IPS-NIHi11 (cell line): ENCODE measurements around the gene ERLEC1.
"Not testable (repeated sequence)": the region's sequence is repeated elsewhere in the genome, so short reads cannot be mapped to it uniquely, and the experiment has no call there.

Experiments
- DNase-seq: peaks from one replicate; pipeline ENCODE4 v3.0.0; 2012; ENCODE audit warnings: mixed read lengths, low spot score

The ERLEC1 gene

GRCh38 chr2:53786705-53787613 lies at the start of gene ERLEC1, which contains the start of gene ASB3:
TSS of gene ERLEC1 (plus strand) at chr2:53787044. CDS start at chr2:53787211, 167 bp downstream.
TSS of gene ASB3 (minus strand) at chr2:53786953. CDS start at chr2:53765572, 21,381 bp downstream.
- peak; percentile 92 for DNase-seq

- no peak for DNase-seq
Observed at GRCh38 chr2:53737091-53737490, 49.8 kb upstream of the ERLEC1 start.

- no peak for DNase-seq
Observed at GRCh38 chr2:53739032-53739431, 47.8 kb upstream of the ERLEC1 start.

GRCh38 chr2:53740170-53740569 lies 46.7 kb upstream of the ERLEC1 start:
- DNase-seq, result no peak

DNA sequence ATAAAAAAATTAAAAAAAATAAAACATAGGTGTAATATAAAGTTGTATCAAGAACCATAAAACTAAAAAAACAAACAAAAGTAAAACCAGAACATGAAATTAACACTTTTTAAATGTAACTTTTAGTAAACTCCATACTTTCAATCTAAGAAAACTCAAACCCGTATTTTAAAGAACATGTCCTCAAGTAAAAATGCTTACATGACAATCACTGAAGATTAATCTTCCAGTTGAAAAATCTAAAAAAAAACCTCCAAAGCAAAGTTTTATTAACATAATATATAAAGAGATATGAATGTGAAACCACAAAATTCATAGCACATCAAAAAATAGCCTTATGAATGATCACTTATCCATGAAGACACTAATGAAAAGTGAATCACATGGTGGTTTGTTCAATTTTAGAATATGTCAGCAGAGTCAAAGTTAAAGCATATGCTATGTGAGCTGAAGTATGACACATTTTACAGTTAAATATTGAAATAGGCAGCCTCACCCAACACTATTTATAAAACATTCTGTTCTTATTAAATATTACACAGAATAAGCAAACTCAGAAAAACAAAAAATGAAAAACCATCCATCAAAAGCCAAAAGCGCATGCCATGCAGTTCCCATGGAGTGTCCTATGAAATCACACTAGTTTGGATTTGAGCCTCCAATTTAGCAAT lies 42.3 kb upstream of the ERLEC1 start:
- DNase-seq, result no peak

- DNase-seq, result no peak
Observed at GRCh38 chr2:53750041-53750768, 36.6 kb upstream of the ERLEC1 start.

DNA sequence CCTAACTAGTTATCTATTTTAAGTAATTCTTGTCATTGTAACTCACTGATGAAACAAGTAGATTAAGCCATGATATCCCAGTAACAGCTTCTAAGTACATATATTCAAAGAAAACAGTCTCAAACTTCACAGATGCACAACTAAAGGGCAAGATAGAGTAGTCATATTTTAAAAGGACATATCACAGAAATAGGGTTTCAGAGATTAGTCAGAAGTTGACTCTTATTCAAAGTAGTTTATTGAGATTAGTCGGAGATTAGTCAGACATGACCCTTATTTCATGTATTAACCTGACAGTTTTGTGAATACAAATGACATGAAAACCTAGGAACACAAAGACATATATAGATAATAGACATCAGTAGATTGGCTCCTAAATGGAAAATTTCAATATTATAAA lies 35.1 kb upstream of the ERLEC1 start:
- no peak for DNase-seq

DNA sequence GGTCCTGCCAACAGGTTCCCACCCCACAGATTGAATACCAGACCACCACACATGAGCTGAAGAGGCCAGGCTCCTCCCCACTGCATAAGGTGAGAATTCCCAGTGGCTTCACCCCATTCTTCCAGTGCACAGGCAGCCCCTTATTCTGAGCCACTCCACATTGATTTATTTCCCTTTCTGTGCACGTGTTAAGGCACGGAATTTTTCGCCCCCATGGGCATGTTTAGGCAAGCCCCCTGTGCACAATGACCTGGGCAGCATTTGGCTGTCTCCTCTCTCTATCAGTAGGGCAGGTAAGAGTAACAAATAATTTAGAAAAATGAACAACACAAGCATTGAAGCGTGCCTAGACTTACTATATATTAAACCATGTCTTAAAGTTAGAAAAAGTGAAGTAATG lies 34.5 kb upstream of the ERLEC1 start:
- DNase-seq, result no peak

GRCh38 chr2:53753041-53753440 lies 33.8 kb upstream of the ERLEC1 start:
- no peak for DNase-seq

DNA sequence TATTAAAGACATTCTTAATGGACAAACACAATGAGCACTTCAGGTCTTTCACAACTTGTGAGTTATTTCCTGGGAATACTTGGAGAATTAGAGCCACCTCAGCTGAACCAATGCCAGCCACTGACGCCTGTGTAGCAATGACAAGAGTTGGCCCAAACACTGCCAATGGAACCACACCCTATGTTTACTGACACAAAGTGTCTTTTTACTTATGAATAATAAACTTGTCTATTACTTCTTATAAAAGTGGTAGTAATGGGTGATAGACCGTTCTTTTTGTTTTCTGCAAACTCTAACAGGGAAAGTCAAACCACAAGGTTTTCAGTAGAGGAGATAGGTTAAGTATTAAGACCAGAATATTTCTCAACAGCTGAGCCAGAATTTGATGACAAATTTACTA lies 31.7 kb upstream of the ERLEC1 start:
- DNase-seq, result no peak

GRCh38 chr2:53756644-53757043 lies 30.2 kb upstream of the ERLEC1 start:
- DNase-seq, result no peak

- not testable (repeated sequence) for DNase-seq
Observed at GRCh38 chr2:53757206-53757605, 29.6 kb upstream of the ERLEC1 start.

DNA sequence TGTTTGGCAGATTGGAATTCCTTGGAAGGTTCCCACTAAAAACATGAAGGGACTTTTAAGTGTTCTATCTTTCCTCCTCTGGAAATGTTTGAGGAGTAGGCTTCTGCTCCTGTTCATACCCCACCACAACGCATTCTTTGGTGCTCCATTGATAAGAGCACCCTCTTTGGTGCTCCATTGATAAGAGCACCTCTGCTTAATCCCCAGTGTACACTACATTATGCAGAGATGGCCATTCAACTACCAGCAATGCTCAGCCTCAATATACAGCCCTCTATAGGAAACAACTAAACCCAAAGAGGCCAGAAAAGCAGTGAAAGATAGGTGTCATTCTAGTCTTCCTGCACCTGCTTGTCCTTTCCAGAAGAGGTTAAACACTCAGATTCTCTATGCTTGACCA lies 21.1 kb upstream of the ERLEC1 start:
- no peak for DNase-seq

- DNase-seq, result peak; percentile 86
Observed at GRCh38 chr2:53767405-53768241, 19.2 kb upstream of the ERLEC1 start, which contains the start of gene CHAC2. TSS of gene CHAC2 (plus strand) at chr2:53767804. CDS start at chr2:53767887, 83 bp downstream.

DNA sequence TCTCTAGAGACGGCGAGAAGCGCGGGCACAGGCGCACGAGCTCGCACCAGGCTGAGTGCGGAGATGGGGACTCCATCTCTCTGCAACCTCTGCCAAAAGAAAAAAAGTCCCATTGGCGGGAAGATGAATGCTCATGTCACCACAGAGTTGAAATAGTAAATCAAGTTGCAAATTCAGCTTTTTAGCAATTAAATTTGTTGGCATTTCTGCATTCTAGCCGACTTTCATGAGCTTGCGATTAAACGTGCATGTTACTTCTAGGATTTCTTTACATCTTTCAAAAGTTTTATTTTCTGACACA lies 18.7 kb upstream of the ERLEC1 start:
- DNase-seq, result no peak

- DNase-seq, result no peak
Observed at GRCh38 chr2:53769318-53769945, 17.4 kb upstream of the ERLEC1 start.

- no peak for DNase-seq
Observed at GRCh38 chr2:53770264-53770663, 16.6 kb upstream of the ERLEC1 start.

GRCh38 chr2:53777134-53777533 lies 9.7 kb upstream of the ERLEC1 start:
- no peak for DNase-seq

- no peak for DNase-seq
Observed at GRCh38 chr2:53778536-53779162, 8.2 kb upstream of the ERLEC1 start.

DNA sequence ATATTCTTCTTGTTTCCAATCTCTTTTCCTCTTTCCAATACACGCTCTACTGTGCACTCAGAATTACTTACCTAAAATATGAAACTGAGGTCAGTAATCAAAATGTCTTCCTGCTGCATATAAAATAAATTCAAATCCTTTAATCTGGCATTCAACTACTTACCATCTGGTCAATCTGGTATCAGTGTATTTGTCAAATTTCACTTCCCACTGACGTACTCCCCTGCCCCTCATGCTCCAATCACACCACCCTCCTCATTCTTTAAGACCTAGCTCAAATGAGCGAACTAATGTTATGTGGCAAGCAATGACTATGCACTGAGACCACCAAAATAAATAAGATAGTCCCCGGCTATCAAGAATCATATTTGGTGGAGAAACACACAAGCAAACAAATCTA lies 6.8 kb upstream of the ERLEC1 start:
- DNase-seq, result no peak

GRCh38 chr2:53782676-53783075 lies 4.2 kb upstream of the ERLEC1 start:
- DNase-seq, result no peak
